Effector memory CD8-positive, alpha-beta T cell (primary cell): Measurements from ENCODE around the gene MTSS2.

ENCODE experiments used
- ATAC-seq: fragments of 150-1000 bp; cut with Tn5 transposase; replicated peaks from 2 replicates; pipeline ENCODE4 v1.10.0; 2021; ENCODE audit warnings: mild to moderate bottlenecking, moderate library complexity
- DNase-seq, 3 experiments: peaks; one replicate each; pipeline ENCODE4 v3.0.0; 2021
- H3K27ac Mint-ChIP-seq, 2 donors: one replicate each; pipeline ENCODE4 v1.8.0; 2022; ENCODE audit warnings: mild to moderate bottlenecking in 2 of 2, mixed read lengths in 2 of 2, moderate library complexity in 2 of 2
- H3K27me3 Mint-ChIP-seq, 2 donors: one replicate each; pipeline ENCODE4 v1.8.0; 2022; ENCODE audit warnings: mixed read lengths in 2 of 2
- H3K36me3 Mint-ChIP-seq: one replicate; pipeline ENCODE4 v1.8.0; 2022; ENCODE audit warnings: mild to moderate bottlenecking, moderate library complexity, mixed read lengths; ENCODE audit not compliant: insufficient read depth
- H3K4me1 Mint-ChIP-seq, 2 donors: one replicate each; pipeline ENCODE4 v1.8.0; 2022; ENCODE audit warnings: low read depth in 2 of 2, mixed read lengths in 2 of 2
- H3K4me3 Mint-ChIP-seq, 2 donors: one replicate each; pipeline ENCODE4 v1.8.0; 2022; ENCODE audit warnings: mild to moderate bottlenecking in 2 of 2, mixed read lengths in 2 of 2, moderate library complexity in 2 of 2
- H3K9me3 Mint-ChIP-seq, 2 donors: one replicate each; pipeline ENCODE4 v1.8.0; 2022; ENCODE audit warnings: mixed read lengths in 2 of 2

Gene MTSS2

DNA sequence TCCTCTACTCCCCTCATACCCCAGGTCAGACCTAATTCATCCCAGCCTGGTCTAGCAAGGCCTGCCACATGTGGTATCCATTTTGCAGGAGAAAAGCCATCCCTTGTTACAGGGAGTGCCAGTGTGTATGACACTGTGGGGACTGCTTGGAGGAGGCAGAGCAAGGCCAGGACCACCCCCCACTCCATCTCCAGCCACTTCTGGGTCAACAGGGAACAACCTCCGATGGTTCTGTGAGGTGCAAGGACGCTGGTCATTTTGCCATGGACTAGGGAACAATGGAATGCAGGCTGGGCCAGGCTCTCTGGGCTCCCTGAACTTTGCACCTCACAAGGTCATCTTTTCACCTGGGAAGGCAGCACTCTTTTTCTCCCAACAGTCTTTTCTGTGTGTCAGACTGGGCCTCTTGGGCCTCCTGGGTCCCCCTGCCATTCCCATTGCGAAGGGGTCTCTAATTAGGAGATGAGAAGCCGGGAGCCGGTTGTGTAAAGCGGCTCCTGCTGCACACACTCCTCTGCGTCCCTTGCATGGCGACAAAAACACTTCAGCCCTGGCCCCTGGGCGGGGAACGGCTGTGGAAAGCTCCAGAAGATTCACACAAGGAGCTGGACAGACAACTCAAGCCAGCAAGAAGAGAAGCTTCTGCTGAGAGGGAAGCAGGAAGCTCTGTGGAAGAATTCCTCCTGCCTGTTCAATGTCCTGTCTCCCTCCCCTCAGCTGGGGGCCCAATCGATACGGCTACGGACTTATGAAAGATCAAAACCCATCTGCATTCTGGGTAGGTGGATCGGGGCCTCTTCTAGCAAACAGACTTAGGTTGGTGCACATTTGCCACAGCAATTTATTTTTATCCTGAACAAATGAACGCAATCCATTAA is 38.5 kb upstream of the MTSS2 start:
- no peak for ATAC-seq
- DNase-seq: no peak
- Mint-ChIP-seq H3K27ac (no peak overlapping the region), H3K36me3 (peaks cover 12% of the 10 kb centered on the region), H3K4me3 (no peak overlapping the region), H3K4me1 (peaks cover 0 to 6% of the 10 kb centered on the region in 2 donors), H3K9me3 (no peaks in the 10 kb centered on the region), H3K27me3 (no peaks in the 10 kb centered on the region)

GRCh38 chr16:70723740-70724145 is 37.9 kb upstream of the MTSS2 start:
- Mint-ChIP-seq H3K4me1 (peaks cover 0 to 6% of the 10 kb centered on the region in 2 donors), H3K27me3 (no peaks in the 10 kb centered on the region), H3K9me3 (no peaks in the 10 kb centered on the region), H3K36me3 (peaks cover 9% of the 10 kb centered on the region), H3K4me3 (no peak overlapping the region), H3K27ac (no peak overlapping the region)
- ATAC-seq: no peak
- DNase-seq: no peak

DNA sequence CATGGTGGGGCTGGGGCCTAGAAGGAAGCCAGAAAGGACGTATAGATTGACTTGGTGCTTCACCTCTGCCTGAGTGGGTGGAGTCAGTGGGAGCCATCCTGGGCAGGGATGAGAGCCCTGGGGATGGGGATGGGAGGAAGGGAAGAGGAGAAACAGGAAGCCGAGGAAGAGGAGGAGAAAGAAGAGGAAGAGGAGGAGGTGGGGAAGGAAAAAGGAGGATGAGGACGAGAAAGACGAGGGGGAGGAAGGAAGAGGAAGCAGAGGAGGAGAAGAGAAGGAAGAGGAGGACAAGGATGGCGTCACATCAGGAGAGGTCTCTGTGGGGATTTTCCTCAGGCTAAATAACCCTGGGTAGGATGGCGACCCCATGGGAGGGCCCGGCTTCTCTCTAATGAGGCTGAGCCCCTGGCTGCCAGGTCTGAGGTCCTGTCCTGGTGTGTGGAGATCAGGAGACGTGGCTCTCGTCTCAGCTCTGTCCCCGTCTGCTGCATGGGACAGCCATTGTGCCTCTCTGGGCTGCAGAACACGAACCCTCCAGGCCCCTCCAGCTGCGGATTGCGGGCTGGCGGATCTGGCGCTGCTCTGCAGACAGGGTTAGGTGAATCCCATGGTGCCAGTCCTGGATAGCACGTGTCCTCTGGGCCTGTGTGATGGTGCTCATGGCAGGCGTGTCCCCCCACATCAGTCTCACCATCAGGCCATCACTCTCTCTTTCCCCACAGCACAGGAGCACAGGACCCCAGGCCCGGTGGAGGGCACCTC is 35.5 kb upstream of the MTSS2 start:
- Mint-ChIP-seq H3K27ac (peak overlapping the region in 1 of 2 donors; percentile 7), H3K27me3 (no peaks in the 10 kb centered on the region), H3K4me3 (no peak overlapping the region), H3K4me1 (peaks cover 0 to 6% of the 10 kb centered on the region in 2 donors), H3K9me3 (no peaks in the 10 kb centered on the region), H3K36me3 (peaks cover 9% of the 10 kb centered on the region)
- ATAC-seq (no peak), DNase-seq (no peak)

- no peak for ATAC-seq
Measured at GRCh38 chr16:70720425-70721201, 34.8 kb upstream of the MTSS2 start.

DNA sequence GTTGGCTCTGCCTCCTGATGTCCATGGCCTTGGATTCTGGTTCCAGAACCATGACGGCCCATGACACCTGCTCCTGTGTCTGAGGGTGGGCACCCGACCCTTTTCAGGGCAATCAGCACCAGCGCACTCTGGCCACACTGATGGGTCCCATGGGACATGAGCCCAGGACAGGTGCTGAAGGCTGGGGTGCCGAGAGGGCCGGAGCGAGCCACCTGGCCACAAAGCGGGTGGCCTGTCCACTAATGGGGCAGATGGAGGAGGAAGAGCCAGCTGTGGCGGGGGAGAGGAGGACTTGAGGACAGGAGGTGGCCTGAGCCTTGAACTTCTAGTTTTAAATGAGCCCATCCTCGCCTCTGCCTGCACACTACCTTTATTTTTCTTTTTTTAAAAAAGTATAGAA is 31.2 kb upstream of the MTSS2 start:
- DNase-seq (no peak), ATAC-seq (no peak)
- H3K27ac Mint-ChIP-seq: no peak overlapping the region
- H3K27me3 Mint-ChIP-seq: no peaks in the 10 kb centered on the region
- peaks cover 0 to 6% of the 10 kb centered on the region in 2 donors for H3K4me1 Mint-ChIP-seq
- peaks cover 6% of the 10 kb centered on the region for H3K36me3 Mint-ChIP-seq
- H3K9me3 Mint-ChIP-seq: no peaks in the 10 kb centered on the region
- no peak overlapping the region for H3K4me3 Mint-ChIP-seq

More at GRCh38 chr16:70720425-70721201, 34.8 kb upstream of the MTSS2 start:
- Mint-ChIP-seq H3K27ac (peak overlapping the region in 1 of 2 donors; percentile 7), H3K4me1 (peaks cover 0 to 6% of the 10 kb centered on the region in 2 donors), H3K4me3 (no peak overlapping the region), H3K36me3 (peaks cover 9% of the 10 kb centered on the region), H3K27me3 (no peaks in the 10 kb centered on the region), H3K9me3 (no peaks in the 10 kb centered on the region)
- no peak for DNase-seq

DNA sequence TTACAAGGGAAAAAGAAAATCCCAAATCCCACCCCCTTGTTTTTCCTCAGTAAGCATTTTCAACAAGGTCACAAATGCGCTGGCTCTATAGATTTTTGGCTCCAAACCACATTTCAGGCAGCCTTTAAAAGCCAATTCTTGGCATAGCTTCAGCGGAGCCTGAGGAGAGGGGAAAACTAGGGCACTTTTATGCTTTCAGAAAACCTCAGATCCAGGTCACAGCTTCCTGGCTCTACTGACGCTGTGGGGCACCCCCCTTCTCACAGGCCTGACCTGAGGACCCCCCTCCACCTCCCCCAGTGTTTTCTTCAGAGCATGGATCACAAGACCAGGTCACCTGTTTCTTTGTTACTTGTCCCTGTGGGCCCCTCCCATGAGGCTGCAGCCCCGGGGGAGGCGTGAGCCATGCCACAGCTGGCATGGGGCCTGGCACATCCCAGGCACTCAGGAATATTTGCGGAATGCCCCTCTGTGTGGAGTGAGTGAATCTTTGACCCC is 30.1 kb upstream of the MTSS2 start:
- Mint-ChIP-seq H3K4me3 (no peak overlapping the region), H3K27ac (peak overlapping the region in 1 of 2 donors; percentile 52), H3K36me3 (no peaks in the 10 kb centered on the region), H3K9me3 (no peaks in the 10 kb centered on the region), H3K4me1 (peaks cover 0 to 6% of the 10 kb centered on the region in 2 donors), H3K27me3 (no peaks in the 10 kb centered on the region)
- DNase-seq (no peak), ATAC-seq (no peak)

DNA sequence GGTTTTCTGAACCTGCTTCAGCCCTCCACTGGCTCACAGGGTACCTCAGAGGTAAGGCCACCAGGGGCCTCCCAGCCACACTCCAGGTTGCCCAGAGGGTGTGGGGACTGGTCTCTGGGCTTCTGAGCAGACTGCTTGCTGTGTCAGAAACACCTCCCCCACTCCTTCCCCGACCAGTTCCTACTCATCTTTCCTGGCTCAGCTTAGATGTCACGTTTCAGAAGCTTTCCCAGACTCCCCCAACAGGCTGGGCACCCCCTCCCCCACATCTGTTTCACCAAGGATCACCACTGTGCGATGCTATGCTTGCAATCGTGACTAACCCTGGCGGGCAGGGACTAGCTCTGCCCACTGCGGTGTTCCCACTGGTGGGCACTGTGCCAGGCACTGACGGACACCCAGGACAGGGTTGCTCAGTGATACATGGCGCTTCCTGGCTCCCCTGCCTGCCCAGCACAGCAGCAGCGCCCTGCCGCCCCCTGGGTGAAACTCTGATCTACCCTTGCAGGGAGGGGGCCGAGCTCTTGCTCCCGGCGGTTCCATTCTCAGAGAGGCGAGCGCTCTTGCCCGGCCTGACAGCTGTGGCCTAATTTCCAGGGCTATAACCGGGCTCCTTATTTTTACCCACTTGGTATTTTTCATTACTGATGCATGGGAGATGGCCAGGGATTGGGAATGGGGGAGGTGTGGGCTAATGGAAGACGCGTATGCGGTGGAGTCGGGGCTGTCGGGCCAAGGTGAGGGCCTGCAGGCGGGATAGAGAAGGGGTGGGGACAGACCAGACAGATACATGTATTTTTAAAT is 29.4 kb upstream of the MTSS2 start:
- Mint-ChIP-seq H3K4me3 (no peak overlapping the region), H3K9me3 (no peaks in the 10 kb centered on the region), H3K27ac (peak overlapping the region in 1 of 2 donors; percentile 59), H3K4me1 (peaks cover 0 to 4% of the 10 kb centered on the region in 2 donors), H3K27me3 (no peaks in the 10 kb centered on the region), H3K36me3 (no peaks in the 10 kb centered on the region)
- no peak for ATAC-seq
- no peak for DNase-seq

GRCh38 chr16:70714581-70715054 is 28.8 kb upstream of the MTSS2 start:
- Mint-ChIP-seq H3K4me1 (no peaks in the 10 kb centered on the region), H3K36me3 (peaks cover 3% of the 10 kb centered on the region), H3K4me3 (no peak overlapping the region), H3K9me3 (no peaks in the 10 kb centered on the region), H3K27me3 (no peaks in the 10 kb centered on the region), H3K27ac (peak overlapping the region in 1 of 2 donors; percentile 59)
- ATAC-seq (no peak), DNase-seq (no peak)

DNA sequence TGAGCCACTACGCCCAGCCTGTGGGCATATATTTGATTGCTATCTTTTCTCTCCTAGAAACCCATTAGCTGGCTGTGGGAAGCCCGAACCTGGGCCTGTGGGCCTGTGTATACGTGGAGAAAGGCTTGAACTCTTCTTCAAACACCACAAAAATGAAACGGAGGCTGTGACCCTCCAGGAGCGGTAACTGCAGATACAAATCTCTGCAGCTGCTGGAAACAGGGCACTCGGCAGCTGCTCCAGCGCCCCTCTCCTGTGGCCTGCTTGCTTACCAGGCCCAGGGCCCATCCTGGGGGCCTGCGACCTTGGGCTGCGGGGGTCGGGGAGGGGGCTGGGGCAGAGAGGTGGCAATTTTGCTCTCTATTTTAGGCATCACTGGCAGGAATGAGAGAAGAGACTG is 28.0 kb upstream of the MTSS2 start:
- H3K4me3 Mint-ChIP-seq: no peak overlapping the region
- H3K36me3 Mint-ChIP-seq: peaks cover 3% of the 10 kb centered on the region
- H3K4me1 Mint-ChIP-seq: no peaks in the 10 kb centered on the region
- no peak overlapping the region for H3K27ac Mint-ChIP-seq
- ATAC-seq: no peak
- H3K9me3 Mint-ChIP-seq: no peaks in the 10 kb centered on the region
- H3K27me3 Mint-ChIP-seq: no peaks in the 10 kb centered on the region
- DNase-seq: no peak

GRCh38 chr16:70713342-70713741 is 27.5 kb upstream of the MTSS2 start:
- H3K4me1 Mint-ChIP-seq: no peaks in the 10 kb centered on the region
- peaks cover 3% of the 10 kb centered on the region for H3K36me3 Mint-ChIP-seq
- no peak overlapping the region for H3K4me3 Mint-ChIP-seq
- H3K27ac Mint-ChIP-seq: no peak overlapping the region
- DNase-seq: no peak
- no peak for ATAC-seq
- no peaks in the 10 kb centered on the region for H3K9me3 Mint-ChIP-seq
- no peaks in the 10 kb centered on the region for H3K27me3 Mint-ChIP-seq

DNA sequence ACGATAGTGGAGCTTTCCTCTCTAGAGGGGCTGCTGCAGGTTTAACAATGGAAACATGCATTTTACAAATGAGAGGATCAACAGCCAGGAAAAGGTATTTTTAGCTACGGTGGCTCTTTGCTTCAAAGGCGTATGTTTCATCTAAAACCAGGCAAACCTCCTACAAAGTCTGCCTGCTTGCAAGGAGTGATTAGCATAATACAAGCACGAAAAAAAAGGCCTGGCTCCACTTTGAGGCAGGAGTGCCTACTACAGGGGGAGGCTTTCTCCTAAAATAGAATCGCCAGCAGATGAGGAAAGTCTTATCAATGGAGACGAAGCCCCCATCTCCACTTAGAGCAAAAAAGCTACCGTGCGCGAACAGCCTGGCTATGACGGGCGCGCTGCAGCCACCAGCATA is 27.1 kb upstream of the MTSS2 start:
- H3K4me1 Mint-ChIP-seq: no peaks in the 10 kb centered on the region
- no peak overlapping the region for H3K4me3 Mint-ChIP-seq
- DNase-seq (no peak), ATAC-seq (no peak)
- no peaks in the 10 kb centered on the region for H3K27me3 Mint-ChIP-seq
- H3K36me3 Mint-ChIP-seq: peaks cover 3% of the 10 kb centered on the region
- no peaks in the 10 kb centered on the region for H3K9me3 Mint-ChIP-seq
- H3K27ac Mint-ChIP-seq: no peak overlapping the region

DNA sequence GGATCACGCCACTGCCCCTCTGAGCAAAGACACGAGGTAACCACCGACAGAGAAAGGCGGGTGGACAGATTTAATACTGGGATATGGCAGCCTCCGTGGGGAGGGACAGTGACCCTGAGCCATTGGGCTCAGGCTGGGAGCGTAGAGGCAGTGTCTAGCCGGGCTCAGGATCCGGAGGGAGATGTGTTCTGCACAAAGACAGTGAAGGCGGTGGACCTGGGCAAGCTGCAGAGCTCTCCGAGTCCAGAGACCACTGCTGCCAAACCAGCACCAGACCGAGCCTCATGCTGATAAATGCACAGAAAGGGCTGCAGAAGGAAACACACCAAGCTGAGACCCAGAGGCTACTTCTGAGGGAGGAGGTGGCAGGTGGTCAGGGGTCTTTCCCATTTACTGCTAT is 26.5 kb upstream of the MTSS2 start:
- DNase-seq (no peak), ATAC-seq (no peak)
- H3K4me1 Mint-ChIP-seq: no peaks in the 10 kb centered on the region
- H3K4me3 Mint-ChIP-seq: no peak overlapping the region
- H3K27me3 Mint-ChIP-seq: no peaks in the 10 kb centered on the region
- peaks cover 3% of the 10 kb centered on the region for H3K36me3 Mint-ChIP-seq
- no peak overlapping the region for H3K27ac Mint-ChIP-seq
- H3K9me3 Mint-ChIP-seq: no peaks in the 10 kb centered on the region
